GM18498 (cell line): ENCODE measurements around the gene ACAP3.
"Not testable (repeated sequence)": the region's sequence is repeated elsewhere in the genome, so short reads cannot be mapped to it uniquely, and the experiment has no call there.

Source experiments
- ATAC-seq: cut with Tn5 transposase; IDR thresholded peaks from one replicate; pipeline ENCODE4 v1.9.1; 2021; ENCODE audit warnings: mild to moderate bottlenecking, moderate library complexity; ENCODE audit not compliant: unreplicated experiment

Gene ACAP3

GRCh38 chr1:1317420-1317819 lies 9.7 kb upstream of the ACAP3 start:
- no peak for ATAC-seq

DNA sequence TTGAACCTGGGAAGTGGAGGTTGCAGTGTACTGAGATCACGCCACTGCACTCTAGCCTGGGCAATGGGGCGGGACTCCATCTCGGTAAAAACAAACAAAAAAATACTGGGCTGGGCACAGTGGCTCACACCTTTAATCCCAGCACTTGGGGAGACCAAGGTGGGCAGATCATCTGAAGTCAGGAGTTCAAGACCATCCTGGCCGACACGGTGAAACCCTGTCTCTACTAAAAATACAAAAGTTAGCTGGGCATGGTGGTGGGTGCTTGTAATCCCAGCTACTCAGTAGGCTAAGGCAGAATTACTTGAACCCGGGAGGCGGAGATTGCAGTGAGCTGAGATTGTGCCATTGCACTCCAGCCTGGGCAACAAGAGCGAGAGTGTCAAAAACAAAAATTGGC lies 8.5 kb upstream of the ACAP3 start:
- ATAC-seq = not testable (repeated sequence)

GRCh38 chr1:1315435-1315954 lies 7.8 kb upstream of the ACAP3 start:
- no peak for ATAC-seq

- no peak for ATAC-seq
These were observed 7.1 kb upstream of the ACAP3 start for GRCh38 chr1:1314678-1315335.

DNA sequence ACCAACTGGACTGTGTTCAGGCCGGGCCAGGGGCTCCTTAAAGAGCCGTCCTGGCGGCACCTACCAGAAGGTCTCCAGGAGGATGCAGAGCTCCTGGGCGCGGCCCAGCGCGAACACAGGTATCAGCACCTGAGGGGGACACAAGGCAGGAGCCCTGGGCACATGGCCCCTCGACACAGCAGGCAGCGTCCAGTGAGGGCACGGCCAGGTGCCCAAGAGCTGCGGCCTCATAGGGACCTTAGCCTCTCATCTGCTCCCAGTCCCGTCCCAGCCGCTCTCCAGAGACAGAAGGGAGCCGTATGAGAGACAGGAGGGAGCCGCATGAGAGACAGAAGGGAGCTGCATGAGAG lies 6.5 kb upstream of the ACAP3 start:
- no peak for ATAC-seq

DNA sequence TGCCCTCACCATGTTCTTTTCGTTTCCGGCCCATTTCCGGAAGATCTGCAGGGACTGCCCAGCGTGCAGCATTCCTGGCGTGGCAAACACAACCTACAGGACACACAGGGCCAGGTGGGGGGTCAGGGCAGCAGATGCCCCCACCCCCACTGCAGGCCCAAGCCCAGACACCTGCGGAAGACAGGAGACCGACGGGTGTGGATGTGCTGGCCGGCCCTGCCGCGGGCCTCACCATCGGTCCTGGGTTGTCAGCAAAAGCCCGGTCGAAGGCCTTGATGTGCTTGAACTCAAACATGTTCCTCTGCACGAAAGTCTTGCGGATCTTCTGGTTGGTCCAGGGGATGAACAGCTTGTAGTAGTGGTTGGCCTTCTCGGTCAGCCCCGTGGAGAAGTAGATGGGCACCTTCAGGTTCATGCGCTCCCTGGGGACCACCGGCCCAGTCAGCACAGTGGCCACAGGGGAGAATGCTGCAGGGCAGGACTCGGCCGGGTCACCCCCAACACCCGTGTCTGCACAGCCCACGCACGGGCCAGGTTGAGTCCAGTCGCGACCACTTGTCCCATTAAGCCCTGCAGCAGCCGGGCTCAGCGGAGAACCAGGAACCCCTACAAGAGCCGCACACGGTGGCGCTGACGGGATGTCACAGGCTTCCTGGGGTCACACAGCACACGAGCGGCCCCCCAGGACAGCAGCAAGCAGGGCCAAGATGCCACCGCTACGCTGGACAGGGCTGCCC lies 5.9 kb upstream of the ACAP3 start:
- no peak for ATAC-seq

- ATAC-seq = no peak
These were observed 5.0 kb upstream of the ACAP3 start for GRCh38 chr1:1312450-1313314.

DNA sequence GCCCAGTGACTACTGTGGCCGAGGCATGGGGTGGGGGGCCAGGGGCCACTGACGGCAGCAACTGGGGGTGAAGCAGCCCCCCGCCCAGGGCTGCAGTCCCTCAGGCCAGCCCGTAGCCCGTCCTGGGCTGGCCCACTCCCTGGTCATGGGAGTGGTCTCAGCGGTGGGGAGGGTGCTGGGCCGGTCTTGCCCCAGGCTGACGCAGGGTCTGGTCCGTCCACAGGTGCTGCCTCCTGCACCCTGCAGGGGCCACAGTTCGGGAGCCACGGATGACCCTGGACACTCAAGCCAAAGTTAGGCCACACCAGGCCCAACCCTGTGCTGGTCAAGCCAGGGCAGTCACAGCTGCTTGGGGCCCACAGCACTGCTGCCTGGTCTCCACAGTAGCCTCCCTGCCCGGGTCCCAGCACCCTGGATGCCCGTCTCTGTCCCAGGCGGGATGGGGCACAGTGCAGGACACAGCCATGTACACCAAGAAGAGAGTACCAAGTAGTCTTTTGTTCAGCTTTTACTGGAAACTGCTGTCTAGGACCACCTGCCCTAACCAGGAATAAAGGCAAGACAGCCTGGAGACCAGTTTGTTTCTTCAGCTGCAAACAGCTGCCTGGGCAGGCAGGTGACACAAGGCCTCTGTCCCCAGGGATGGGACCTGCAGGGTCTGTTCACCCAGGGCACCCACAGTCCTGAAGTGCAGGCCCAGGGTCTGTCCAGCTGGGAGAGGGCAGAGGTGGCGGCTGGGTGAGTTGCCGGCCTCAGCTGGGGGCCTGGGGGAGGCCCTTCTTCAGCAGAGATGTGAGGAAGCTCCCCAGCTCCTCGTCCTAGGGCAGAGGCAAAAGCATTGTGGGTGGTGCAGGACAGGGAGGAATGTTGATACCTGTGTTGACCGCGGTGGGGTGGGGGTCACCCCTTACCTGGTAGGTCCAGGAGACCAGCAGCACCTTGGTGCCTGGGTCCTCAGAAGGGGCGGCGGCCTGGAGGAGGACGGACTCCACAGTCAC lies 3.7 kb upstream of the ACAP3 start:
- ATAC-seq = no peak

- no peak for ATAC-seq
These were observed 2.8 kb upstream of the ACAP3 start for GRCh38 chr1:1310476-1311053.

DNA sequence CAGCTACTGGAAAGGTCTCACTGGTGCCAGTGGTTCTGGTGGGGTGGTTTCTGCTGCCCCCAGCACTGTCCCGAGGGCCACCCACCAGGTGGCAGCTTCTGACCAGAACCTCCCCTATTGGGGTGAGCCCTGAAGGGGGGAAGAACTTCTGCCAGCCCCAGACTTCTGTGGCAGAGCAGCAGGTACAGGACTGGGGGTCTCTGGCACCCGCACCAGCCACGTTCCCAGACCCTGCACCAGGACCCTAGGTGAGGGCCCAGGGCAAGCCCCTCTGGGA lies 2.3 kb upstream of the ACAP3 start:
- ATAC-seq = no peak

GRCh38 chr1:1309251-1310108 lies 1.8 kb upstream of the ACAP3 start:
- no peak for ATAC-seq

GRCh38 chr1:1308756-1309250 lies 1.1 kb upstream of the ACAP3 start:
- no peak for ATAC-seq

- ATAC-seq = peak; percentile 13
These were observed 338 bp downstream of the ACAP3 start for GRCh38 chr1:1307261-1307922.

- ATAC-seq = no peak
These were observed 969 bp downstream of the ACAP3 start for GRCh38 chr1:1306661-1307260.

GRCh38 chr1:1306070-1306660 lies 1.6 kb downstream of the ACAP3 start:
- ATAC-seq = no peak

DNA sequence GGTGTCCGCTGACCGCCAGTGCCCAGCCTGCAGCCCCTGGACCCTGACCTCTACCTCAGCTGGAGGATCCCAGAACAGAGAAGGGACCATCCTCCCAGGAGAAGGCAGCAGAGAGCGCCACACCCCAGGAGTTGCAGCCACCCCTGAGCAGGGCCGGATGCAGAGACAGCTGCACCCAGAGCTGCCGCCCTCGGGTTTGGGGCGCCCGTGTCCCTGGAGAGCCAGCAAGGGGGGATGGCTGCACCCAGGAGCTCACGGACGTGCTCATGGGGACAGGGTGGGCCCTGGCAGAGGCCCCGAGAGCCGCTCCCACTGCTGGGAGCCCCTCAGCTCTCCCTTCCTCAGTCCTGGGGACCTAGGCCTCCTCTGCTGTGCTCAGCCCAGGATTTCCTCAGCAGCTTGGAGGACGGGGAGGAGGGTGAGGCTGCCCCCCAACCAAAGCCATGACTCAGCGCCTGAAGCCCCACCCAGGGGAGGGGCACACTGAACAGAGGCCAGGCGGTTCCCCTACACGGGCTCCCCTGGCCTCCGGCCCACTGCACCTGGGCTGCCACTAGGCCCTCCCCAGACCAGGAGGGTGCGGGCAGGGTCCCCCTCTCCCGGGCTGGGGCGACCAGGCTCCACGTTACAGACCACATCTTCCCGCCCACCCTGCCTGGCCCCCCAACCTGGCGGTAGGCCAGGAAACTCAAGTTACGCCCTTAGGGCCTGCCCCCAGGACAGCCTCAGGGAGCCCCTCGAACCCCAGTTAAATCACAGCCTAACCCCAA lies 2.2 kb downstream of the ACAP3 start:
- no peak for ATAC-seq
